IPS-18c (cell line): ENCODE results near the gene ADH6.
"Not testable (repeated sequence)": the region's sequence is repeated elsewhere in the genome, so short reads cannot be mapped to it uniquely, and the experiment has no call there.

ENCODE experiments used
- H3K4me3 ChIP-seq: 2 replicates; pipeline ENCODE4 v1.7.0; 2013; ENCODE audit warnings: low read depth, mild to moderate bottlenecking, low read length, moderate library complexity; ENCODE audit not compliant: insufficient read depth
- H3K9me3 ChIP-seq: one replicate; pipeline ENCODE4 v1.6.1; 2013; ENCODE audit warnings: mild to moderate bottlenecking, low read length, moderate library complexity; ENCODE audit not compliant: control insufficient read depth, insufficient read depth

Gene ADH6

GRCh38 chr4:99219072-99219471 lies at the start of gene ADH6:
Gene ADH6, minus strand, starts transcription at chr4:99219246. Its CDS starts 94 bp downstream, at chr4:99219152.
- no peak within 1 kb of the TSS for H3K4me3 ChIP-seq

GRCh38 chr4:99264927-99265326 lies 45.9 kb upstream of the ADH6 start:
- Histone ChIP-seq H3K4me3 (no peak overlapping the region), H3K9me3 (no peaks in the 10 kb centered on the region)

More at GRCh38 chr4:99219072-99219471, at the start of gene ADH6:
- no peaks in the 10 kb centered on the region for H3K9me3 ChIP-seq

GRCh38 chr4:99252746-99253145 lies 33.7 kb upstream of the ADH6 start:
- Histone ChIP-seq H3K4me3 (no peak overlapping the region), H3K9me3 (peaks cover 5% of the 10 kb centered on the region)

- no peak overlapping the region for H3K4me3 ChIP-seq
- H3K9me3 ChIP-seq, result peaks cover 2% of the 10 kb centered on the region
Observed at GRCh38 chr4:99248714-99249113, 29.7 kb upstream of the ADH6 start.

- H3K4me3 ChIP-seq, result no peak overlapping the region
- peaks cover 5% of the 10 kb centered on the region for H3K9me3 ChIP-seq
Observed at GRCh38 chr4:99235955-99236354, 16.9 kb upstream of the ADH6 start.

- no peak overlapping the region for H3K4me3 ChIP-seq
- H3K9me3 ChIP-seq, result peaks cover 2% of the 10 kb centered on the region
Observed at GRCh38 chr4:99234331-99235010, 15.4 kb upstream of the ADH6 start.

GRCh38 chr4:99233397-99233796 lies 14.4 kb upstream of the ADH6 start:
- not testable (repeated sequence) for H3K9me3 ChIP-seq, H3K4me3 ChIP-seq

GRCh38 chr4:99228706-99229105 lies 9.7 kb upstream of the ADH6 start:
- H3K9me3 ChIP-seq, H3K4me3 ChIP-seq: not testable (repeated sequence)

GRCh38 chr4:99227646-99228045 lies 8.6 kb upstream of the ADH6 start:
- H3K9me3 ChIP-seq, H3K4me3 ChIP-seq: not testable (repeated sequence)

- H3K4me3 ChIP-seq, result no peak overlapping the region
- no peaks in the 10 kb centered on the region for H3K9me3 ChIP-seq
Observed at GRCh38 chr4:99221980-99222379, 2.9 kb upstream of the ADH6 start.

- no peak overlapping the region for H3K4me3 ChIP-seq
Observed at GRCh38 chr4:99219479-99219878, 433 bp upstream of the ADH6 start.

GRCh38 chr4:99215521-99215920 lies 3.5 kb downstream of the ADH6 start:
- Histone ChIP-seq H3K4me3 (no peak overlapping the region), H3K9me3 (no peaks in the 10 kb centered on the region)

More at GRCh38 chr4:99219479-99219878, 433 bp upstream of the ADH6 start:
- H3K9me3 ChIP-seq, result no peaks in the 10 kb centered on the region

- H3K4me3 ChIP-seq, result no peak overlapping the region
- no peaks in the 10 kb centered on the region for H3K9me3 ChIP-seq
Observed at GRCh38 chr4:99210789-99211188, 8.3 kb downstream of the ADH6 start.

GRCh38 chr4:99209671-99210070 lies 9.4 kb downstream of the ADH6 start:
- no peaks in the 10 kb centered on the region for H3K9me3 ChIP-seq
- no peak overlapping the region for H3K4me3 ChIP-seq

GRCh38 chr4:99208719-99209075 lies 10.3 kb downstream of the ADH6 start:
- no peak overlapping the region for H3K4me3 ChIP-seq
- no peaks in the 10 kb centered on the region for H3K9me3 ChIP-seq

GRCh38 chr4:99207911-99208718 lies 10.9 kb downstream of the ADH6 start:
- no peaks in the 10 kb centered on the region for H3K9me3 ChIP-seq

GRCh38 chr4:99207069-99207743 lies 11.8 kb downstream of the ADH6 start:
- Histone ChIP-seq H3K4me3 (no peak overlapping the region), H3K9me3 (no peaks in the 10 kb centered on the region)

More at GRCh38 chr4:99207911-99208718, 10.9 kb downstream of the ADH6 start:
- no peak overlapping the region for H3K4me3 ChIP-seq
